ENCODE results near the gene RLN2. TPM values are rescaled to one million over a fixed set of nuclear protein-coding genes. Genes with fewer than 3 reads are reported as not detected.
A peak's percentile ranks its signal among the peaks of the same experiment; 100 is the strongest.
"Not testable (repeated sequence)": the region's sequence is repeated elsewhere in the genome, so short reads cannot be mapped to it uniquely, and the experiment has no call there.

RLN2 gene, protein sequence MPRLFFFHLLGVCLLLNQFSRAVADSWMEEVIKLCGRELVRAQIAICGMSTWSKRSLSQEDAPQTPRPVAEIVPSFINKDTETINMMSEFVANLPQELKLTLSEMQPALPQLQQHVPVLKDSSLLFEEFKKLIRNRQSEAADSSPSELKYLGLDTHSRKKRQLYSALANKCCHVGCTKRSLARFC
- not detected for polyA plus RNA-seq (2013, experiment 1 of 2; ENCODE audit: insufficient read length)
- not detected for polyA plus RNA-seq (2013, experiment 2 of 2; ENCODE audit: insufficient read length)

DNA sequence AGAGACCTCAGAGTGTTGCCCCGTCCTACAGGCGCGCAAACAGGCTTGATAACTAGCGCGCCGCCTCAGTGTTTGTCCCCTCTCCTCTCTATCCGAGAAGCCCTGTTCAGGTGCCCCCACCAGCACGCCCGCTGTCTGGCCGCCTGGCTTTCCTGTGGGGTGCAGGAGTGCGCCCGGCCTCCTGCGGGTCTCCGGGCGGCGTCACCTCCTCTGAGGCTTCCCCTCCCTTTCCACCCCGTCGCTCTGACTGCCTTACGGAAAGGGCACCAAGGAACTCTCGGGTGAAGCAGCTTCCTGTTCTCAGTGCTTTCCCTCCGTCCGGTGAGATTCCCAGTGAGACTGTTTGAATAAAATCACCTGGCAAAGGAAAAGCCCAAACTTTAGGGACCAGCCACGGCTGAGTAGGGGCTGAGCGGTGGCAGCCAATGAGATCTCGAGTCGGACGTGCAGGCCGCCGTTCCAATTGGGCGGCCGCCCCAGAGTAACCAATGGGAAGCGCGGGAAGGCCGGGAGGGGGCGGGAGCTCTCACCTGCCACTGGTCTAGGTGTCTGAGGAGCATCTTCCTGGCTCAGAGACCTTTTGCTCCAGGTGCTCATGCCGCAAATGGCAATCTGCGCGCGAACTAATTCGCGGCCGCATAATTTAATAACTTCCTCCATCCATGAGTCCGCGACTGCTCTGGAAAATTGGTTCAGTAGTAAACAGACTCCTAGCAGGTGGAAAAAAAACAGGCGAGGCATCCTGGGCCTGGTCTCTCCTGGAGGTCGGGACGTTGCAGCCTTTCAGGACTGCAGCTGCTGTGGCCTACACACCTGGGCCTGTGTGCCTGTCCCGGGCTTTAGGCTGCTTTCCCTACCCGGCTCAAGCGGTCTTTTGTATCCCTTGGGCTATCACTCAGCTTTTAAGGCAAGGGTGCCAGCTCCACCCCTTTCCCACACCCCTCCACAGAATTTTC, at the start of gene RLN2:
Gene RLN2 (minus strand): TSS at position 877 of the 956 bp plus-strand sequence. CDS start 136 bp downstream, at position 741.
- not testable (repeated sequence) for DNase-seq

DNA sequence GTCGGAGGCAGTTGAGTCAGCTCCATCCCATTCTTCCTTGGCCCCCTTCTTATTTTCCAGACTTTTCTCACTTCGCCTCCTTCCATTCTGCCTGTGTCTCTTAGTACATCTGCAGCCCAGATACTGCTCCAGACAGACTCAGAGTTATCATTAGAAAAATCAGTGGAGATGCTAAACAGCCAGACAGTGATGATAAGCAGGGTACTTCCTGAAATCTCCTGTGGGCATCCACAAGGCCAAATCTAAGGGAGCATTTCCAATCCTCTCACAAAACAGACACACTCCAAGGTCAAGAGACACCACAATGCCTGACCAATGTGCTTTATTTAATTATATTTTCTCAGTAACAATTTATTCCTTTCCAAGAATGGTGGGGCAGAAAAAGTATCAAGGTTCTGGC, 49.7 kb upstream of the RLN2 start:
- no peak for DNase-seq

DNA sequence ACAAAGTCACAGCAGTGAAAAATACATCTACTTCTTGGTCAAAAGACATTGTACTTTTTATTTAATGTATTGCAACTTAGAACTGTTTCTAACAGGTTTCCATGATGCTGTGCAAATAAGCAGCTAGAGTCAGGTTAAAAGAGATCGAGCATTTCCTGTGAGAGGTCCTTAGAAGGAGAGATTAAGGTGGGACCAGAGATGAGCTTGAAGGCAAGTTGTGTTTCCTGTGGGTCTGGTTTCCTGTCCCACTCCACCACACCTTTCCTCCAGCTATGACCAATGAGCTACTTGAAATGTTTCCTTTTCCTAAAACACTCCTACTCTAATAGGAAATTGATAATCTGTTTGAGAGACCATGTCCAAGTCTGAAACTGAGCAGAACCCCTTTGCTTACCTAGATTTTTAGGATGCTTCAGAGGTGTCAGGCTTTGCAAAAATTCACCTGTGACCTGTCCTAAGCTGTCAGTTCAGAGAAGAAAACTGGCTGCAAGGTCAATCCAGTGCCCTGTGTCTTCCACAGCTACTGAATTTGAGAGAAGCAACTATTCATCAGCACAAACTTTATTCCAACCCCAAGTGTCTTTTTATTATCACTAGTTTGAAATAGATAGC, 48.2 kb upstream of the RLN2 start:
- no peak for DNase-seq

DNA sequence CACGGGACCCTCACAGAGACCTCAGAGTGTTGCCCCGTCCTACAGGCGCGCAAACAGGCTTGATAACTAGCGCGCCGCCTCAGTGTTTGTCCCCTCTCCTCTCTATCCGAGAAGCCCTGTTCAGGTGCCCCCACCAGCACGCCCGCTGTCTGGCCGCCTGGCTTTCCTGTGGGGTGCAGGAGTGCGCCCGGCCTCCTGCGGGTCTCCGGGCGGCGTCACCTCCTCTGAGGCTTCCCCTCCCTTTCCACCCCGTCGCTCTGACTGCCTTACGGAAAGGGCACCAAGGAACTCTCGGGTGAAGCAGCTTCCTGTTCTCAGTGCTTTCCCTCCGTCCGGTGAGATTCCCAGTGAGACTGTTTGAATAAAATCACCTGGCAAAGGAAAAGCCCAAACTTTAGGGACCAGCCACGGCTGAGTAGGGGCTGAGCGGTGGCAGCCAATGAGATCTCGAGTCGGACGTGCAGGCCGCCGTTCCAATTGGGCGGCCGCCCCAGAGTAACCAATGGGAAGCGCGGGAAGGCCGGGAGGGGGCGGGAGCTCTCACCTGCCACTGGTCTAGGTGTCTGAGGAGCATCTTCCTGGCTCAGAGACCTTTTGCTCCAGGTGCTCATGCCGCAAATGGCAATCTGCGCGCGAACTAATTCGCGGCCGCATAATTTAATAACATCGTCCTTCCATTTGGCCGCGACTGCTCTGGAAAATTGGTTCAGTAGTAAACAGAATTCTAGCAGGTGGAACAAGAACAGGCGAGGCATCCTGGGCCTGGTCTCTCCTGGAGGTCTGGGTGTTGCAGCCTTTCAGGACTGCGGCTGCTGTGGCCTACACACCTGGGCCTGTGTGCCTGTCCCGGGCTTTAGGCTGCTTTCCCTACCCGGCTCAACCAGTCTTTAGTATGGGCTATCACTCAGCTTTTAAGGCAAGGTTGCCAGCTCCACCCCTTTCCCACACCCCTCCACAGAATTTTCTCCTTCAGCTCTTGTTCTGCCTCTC, 34.8 kb upstream of the RLN2 start, which contains the start of gene RLN1:
Gene RLN1 (minus strand): TSS at position 885 of the 990 bp plus-strand sequence. CDS start 130 bp downstream, at position 755.
- not testable (repeated sequence) for DNase-seq

DNA sequence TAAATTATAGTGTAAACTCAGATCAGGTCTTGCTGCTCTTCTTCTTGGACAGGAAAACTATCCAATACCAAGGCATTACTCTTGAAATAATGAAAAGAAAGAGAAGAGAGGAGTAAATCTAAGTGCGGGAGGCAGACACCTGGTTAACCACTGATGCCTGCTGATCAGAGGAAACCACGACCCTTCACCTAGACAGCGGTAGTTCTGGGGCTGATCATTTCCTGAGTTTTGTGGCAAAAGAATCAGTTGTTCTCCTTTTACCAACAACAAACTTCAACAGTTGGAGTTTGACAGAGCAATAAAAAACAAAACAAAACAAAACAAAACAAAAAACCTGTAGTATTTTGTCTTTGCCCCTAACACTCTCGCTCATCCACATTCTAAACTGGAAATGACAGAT, 32.2 kb upstream of the RLN2 start:
- no peak for DNase-seq

DNA sequence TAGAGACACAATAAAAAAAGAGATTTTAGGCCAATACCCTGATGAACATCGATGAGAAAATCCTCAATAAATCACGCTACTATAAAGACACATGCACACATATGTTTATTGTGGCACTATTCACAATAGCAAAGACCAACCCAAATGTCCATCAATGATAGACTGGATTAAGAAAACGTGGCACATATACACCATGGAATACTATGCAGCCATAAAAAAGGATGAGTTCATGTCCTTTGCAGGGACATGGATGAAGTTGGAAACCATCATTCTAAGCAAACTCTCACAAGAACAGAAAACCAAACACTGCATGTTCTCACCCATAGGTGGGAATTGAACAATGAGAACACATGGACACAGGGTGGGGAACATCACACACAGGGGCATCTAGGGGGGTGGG, 26.8 kb upstream of the RLN2 start:
- DNase-seq: not testable (repeated sequence)

DNA sequence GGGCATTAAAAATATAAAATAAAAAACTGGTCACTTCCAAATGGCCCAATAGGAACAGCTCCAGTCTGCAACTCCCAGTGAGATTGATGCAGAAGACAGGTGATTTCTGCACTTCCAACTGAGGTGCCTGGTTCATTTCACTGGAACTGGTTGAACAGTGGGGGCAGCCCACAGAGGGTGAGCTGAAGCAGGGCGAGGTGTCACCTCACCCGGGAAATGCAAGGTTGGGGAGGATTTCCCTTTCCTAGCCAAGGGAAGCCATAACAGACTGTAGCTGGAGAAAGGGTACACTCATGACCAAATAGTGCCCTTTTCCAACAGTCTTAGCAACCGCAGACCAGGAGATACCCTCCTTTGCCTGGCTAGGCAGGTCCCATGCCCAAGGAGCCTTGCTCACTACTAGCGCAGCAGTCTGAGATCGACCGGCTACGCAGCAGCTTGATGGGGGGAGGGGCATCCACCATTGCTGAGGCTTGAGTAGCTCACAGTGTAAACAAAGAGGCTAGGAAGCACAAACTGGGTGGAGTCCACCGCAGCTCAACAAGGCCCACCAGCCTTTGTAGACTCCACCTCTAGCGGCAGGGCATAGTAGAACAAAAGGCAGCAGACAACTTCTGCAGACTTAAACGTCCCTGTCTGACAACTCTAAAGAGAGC, 22.5 kb upstream of the RLN2 start:
- peak; percentile 9 for DNase-seq

DNA sequence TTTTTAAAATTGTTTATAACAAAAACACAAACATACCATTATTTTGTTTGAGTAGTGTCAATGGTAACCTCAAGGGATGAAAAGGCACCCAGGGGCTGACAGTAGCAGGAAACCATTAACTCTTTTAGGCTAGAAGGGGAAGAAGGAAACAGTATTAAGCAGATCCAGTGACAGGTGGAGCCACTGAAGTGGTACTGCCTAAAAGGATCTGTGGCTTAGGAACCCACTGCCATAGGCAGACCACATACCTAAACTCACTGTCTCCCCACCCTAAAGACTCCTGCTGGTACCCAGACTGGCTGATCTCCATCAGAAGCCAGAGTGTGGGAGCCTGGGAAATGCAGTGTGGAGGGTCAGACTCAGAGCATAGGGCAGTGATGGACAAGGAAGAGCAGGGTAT, 21.7 kb upstream of the RLN2 start:
- no peak for DNase-seq

DNA sequence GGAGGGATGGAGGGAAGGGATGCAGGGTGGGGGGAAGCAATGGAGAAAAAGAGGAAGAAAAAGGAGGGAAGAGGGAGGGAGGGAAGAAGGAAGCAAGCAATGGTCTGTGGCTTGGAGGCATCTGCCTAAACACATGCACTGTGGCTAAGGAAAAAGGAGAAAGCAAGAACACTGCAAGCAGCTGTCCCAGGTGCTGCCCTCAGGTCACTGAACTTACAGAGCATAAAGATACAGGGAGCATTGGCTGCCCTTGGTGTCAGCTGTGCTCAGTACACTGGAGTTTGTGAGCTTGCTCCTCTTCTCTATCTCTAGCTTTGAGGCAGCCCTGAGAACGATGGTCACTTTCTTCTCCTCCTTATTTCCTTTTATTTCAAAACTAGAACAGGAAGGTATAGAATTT, 17.1 kb upstream of the RLN2 start:
- DNase-seq: not testable (repeated sequence)

DNA sequence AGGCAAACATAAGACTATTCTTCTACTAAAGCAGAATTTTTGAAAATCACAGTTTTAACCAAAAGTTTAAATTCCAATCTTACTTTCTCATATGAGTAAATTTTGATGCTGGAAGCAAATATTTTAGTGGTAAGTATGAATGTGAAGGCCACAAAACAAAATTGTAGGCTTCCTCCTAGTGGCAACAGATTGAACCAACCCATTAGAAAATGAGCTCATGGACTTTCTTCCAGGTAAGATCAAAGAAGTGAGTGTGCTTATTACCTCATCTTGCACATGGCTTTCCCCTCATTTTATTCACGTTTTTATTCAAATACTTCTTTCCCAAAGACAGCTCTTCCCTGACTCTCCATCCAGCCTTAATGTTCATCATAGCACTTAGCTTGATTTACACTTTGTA, 16.5 kb upstream of the RLN2 start:
- DNase-seq: peak; percentile 1

DNA sequence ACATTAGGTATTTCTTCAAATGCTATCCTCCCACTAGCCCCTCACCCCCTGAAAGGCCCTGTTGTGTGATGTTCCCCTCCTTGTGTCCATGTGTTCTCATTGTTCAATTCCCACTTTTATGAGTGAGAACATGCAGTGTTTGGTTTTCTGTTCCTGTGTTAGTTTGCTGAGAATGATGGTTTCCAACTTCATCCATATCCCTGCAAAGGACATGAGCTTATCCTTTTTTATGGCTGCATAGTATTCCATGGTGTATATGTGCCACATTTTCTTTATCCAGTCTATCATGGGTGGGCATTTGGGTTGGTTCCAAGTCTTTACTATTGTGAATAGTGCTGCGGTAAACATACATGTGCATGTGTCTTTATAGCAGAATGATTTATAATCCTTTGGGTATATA, 11.9 kb upstream of the RLN2 start:
- not testable (repeated sequence) for DNase-seq

DNA sequence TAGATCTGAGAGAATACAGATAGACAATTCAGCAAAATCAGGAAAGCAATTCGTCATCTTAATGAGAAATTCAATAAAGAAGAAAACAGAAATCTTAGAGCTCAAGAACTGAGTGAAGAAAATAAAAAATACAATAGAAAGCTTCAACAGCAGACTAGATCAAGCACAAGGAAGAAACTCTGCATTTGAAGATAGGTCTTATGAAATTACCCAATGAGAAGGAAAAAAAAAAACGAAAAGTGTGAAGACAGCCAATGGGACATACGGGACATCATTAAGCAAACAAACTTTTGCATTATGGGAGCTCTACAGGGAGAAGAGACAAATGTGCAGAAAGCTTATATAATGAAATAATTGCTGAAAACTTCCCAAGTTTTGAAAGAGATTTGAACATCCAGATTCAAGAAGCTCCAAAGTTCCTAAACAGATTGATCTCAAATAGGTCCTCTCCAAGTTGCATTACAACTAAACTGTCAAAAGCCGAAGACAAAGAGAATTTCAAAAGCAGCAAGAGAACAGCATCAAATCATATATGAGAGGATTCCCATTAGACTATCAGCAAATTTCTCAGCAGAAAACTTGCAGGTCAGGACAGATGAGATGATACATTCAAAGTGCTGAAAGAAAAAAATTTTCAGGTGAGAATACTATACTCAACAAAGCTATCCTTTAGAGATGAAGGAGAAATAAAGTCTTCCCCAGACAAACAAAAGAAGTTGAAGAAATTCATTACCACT, 10.8 kb upstream of the RLN2 start:
- no peak for DNase-seq

DNA sequence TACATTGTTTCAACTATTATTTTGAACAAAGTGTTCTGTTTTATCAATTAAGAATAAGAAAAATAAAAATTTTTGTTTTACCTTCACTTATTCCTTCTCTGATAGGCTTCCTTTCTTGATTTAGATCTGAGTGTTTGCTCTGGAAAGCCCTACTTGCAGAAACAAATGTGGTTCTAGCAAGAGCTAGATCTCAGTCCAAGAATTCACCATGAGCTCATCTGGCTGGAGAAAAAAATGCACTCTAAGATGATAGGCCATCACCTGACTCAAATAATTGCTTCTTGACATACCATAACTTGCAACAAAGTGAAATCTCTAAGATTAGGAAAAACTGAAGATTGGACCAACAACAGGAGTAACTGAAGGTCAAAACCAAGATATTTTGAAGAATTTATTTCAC, 6.3 kb upstream of the RLN2 start:
- DNase-seq: no peak

DNA sequence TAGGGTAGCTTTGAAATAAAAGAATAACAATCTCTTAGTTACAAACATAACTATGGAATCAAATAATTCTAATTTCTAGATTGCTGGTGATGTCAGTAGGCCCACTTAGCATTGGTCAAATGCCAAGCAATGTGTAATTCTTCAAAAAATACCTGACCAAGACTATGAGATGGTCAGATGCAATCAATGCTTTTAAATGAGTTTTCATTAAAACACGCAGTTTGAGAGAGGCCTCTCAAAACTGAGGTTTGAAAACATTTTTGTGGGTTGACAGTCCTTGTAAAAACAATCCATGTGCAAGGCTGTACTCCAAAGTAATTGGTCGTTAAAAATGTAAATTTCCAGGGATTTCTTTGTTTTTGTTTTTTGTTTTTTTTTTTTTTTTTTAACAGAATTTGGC, 1.2 kb upstream of the RLN2 start:
- DNase-seq: no peak

DNA sequence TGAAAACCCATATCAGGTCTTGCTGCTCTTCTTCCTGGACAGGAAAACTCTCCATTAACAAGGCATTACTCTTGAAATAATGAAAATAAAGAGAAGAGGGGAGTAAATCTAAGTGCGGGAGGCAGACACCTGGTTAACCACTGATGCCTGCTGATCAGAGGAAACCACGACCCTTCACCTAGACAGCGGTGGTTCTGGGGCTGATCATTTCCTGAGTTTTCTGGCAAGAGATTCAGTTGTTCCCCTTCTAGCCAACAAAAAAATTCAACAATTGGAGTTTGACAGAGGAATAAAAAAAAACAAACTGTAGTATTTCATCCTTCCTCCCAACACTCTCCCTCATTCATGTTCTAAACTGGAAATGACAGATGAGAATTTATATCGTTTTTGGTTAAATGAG, 3.0 kb downstream of the RLN2 start:
- no peak for DNase-seq

DNA sequence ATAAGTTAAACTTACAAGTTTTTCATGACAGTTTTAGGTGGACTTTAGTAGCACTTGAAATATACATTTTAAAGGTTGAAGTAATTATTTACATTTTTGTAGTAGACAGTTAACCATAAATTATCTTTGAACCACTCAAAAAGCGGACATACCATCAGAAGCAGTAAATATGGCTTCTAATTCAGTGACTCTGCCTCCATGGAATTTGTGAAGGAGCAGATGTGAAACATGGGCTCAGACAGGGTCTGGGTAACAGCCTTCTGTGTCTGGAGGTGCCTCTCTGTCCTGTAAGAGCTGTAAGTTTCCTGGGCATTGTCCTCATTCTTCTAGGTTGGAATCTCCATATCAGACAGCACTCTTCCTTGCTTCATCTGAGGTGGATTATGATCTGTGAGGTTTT, 12.4 kb downstream of the RLN2 start:
- DNase-seq: no peak

DNA sequence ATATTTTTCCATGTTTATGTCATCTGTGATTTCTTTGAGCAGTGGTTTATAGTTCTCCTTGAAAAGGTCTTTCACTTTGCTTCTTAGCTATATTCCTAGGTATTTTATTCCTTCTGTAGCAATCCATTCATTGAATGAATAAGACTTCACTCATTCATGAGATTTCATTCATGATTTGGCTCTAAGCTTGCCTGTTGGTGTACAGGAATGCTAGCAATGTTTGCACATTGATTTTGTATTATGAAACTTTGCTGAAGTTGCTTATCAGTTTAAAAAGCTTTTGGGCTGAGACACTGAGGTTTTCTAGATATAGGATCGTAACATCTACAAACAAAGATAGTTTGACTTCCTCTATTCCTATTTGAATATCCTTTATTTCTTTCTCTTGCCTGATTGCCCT, 15.9 kb downstream of the RLN2 start:
- DNase-seq: no peak

DNA sequence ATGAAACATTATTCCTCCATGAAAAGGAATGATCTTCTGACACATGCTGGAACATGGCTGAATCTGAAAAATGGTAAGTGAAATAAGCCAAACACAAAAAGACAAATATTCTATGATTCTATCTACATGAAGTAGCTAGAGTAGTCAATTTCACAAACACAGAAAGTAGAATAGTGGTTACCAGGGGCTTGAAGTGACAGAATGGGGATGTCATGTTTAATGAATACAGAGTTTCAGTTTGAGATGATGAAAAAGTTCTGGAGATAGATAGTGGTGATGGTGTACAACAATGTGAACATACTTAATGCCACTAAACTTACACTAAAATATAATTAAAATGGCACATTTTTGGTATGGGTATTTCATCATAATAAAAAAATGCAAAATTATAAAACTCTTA, 18.3 kb downstream of the RLN2 start:
- DNase-seq: no peak

DNA sequence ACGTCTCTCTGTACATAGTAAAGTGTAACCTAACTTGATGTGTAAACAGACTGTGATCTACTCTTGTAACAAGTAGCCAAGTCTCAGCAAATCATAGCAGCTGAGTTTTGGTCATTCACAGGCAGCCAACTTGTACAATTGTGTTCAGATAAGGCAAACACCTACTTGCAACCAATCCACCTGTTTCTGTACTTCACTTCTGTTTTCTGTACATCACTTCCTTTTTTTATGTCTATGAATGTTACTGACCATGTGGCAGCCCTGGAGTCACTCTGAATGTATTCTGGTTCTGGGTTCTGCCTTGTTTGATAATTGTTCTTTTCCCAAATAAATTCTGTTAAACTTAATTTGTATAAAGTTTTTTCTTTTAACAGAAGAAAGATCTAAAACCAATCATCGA, 26.0 kb downstream of the RLN2 start:
- no peak for DNase-seq

DNA sequence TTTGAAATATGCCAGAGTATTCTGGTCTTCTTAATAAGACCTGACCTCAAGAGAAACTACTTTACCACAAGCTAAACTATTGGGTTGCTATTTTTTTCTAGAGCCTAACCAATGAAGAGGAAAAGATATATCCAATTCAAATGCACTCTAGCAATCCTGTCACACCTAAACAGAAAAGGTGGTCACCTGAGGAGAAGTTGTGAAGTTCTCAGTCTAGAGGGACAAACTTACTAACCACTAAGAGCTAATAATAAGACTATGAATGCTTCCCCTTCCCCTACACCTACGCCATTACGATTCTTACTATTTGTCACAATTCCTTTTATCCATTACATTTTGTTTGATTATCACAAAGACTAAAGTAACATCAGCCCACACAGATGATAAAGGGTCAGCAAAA, 29.7 kb downstream of the RLN2 start:
- no peak for DNase-seq

DNA sequence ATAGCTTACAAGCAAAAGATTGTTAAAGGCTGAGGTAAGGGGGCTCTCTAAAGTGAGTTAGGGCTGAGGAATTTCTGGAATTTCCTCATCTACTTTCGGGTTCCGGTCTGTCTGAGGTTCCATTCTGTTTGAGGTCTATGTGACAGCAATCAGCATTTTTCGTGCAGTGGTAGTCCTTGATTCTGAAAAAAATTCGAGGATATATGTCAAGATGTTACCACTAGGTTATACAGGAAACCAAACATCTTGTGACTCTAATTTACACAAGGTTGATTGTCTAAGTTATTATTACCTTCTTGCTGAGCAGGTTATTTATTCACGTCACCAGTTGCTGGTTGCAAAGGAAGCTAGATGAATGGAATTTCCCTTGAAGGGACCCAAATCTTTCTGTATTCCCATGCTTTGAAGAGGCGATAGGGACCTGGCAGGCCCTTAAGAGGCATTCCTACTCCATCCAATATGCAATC, 35.2 kb downstream of the RLN2 start:
- peak; percentile 87 for DNase-seq
